Ascending aorta (tissue), 2 donors: ENCODE measurements around the gene ARID1A. TPM values are rescaled to one million over a fixed set of nuclear protein-coding genes. Genes with fewer than 3 reads are reported as not detected.
"Not testable (repeated sequence)": the region's sequence is repeated elsewhere in the genome, so short reads cannot be mapped to it uniquely, and the experiment has no call there.

Source experiments
- DNase-seq, 2 donors: peaks; one replicate each; pipeline ENCODE4 v3.0.0-alpha.2; 2019; ENCODE audit warnings: low spot score in 2 of 2
- H3K27ac ChIP-seq, 2 donors: fragments of 200-600 bp; sonication (generic); one replicate each; pipeline ENCODE4 v1.5.1; 2016 to 2017; ENCODE audit warnings: mild to moderate bottlenecking in 1 of 2
- H3K27me3 ChIP-seq: fragments of 200-600 bp; sonication (generic); one replicate; pipeline ENCODE4 v1.5.1; 2017
- H3K36me3 ChIP-seq, 2 donors: fragments of 200-600 bp; sonication (generic); one replicate each; pipeline ENCODE4 v1.5.1; 2016
- H3K4me1 ChIP-seq, 2 donors: fragments of 200-600 bp; sonication (generic); one replicate each; pipeline ENCODE4 v1.5.1; 2016 to 2017; ENCODE audit warnings: mild to moderate bottlenecking in 1 of 2
- H3K4me3 ChIP-seq, 2 donors: fragments of 200-600 bp; sonication (generic); one replicate each; pipeline ENCODE4 v1.5.1; 2016 to 2017; ENCODE audit warnings: mild to moderate bottlenecking in 1 of 2
- H3K9me3 ChIP-seq, 2 donors: fragments of 200-600 bp; sonication (generic); one replicate each; pipeline ENCODE4 v1.5.1; 2016
- intact Hi-C: fragments of 100-400 bp; cut with DNase I; formaldehyde crosslinking; loops from one replicate; pipeline ENCODE4 v1.15.1; 2023
- total RNA-seq: library from RNA; depleted of rRNA; stranded (reverse); fragments of >200 nt; gene quantifications from one replicate; pipeline ENCODE4 v1.1.0, GENCODE V29; 2016
- TF ChIP-seq, protein P1 (sequence below), 3 experiments: fragments of 200-600 bp in 2 of 3; fragments of 450-650 bp in 1 of 3; sonication (generic) in 2 of 3; IDR thresholded peaks; one replicate each; pipeline ENCODE4 v1.5.1; 2016 to 2019; ENCODE audit warnings: antibody characterized with exemption in 3 of 3, mild to moderate bottlenecking in 1 of 3, moderate library complexity in 1 of 3

The ARID1A gene
- total RNA-seq: 104 TPM

DNA sequence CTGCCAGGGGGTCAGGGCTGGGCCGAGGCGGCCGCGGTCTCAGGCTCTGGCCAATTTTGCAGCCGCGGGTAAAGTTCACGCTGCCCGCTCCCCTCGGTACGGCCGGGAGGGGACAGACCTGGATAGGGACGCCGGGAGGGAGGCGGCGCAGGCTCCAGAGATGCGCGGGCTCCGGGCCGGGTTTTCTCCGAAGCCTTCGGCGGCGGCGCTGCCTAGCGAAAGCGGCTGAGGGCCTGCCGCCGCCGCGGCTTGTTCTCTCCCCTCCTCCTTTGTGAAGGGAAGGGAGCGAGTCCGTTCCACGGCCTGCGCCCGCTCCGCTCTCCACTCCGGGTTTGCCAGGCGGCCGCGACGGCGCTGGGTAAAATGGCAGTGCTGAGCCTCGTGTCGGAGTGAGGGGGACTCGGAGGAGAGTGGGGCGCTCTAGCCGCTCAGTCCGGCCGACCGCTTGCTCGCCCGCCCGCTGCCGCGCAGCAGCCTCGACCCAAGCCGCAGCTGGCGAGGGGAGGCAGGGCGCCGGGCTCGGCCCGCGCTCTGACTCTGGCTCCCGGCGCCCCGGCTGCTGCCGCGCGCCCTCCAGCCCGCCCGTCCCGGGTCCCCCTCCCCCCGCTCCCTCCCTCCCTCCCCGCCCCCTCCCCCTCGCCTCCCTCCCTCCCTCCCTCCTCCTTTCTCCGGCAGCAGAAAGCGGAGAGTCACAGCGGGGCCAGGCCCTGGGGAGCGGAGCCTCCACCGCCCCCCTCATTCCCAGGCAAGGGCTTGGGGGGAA lies at the start of gene ARID1A:
TSS of gene ARID1A (plus strand) at position 660 of the 763 bp plus-strand sequence. CDS start 389 bp downstream, outside the sequence.
- DNase-seq: peak; percentile 86 to 98
- H3K4me1 ChIP-seq: peaks cover 9 to 53% of the 10 kb centered on the region in 2 donors
- intact Hi-C loops: loop anchor here (1.0 to 5.0 kb wide), 4 partner anchors 49 to 172 kb away; no protein-coding TSS in a partner anchor

GRCh38 chr1:26664802-26665201 lies 31.0 kb upstream of the ARID1A start:
- H3K36me3 ChIP-seq: no peaks in the 10 kb centered on the region
- H3K27me3 ChIP-seq: no peaks in the 10 kb centered on the region
- TF ChIP-seq, protein P1, sequence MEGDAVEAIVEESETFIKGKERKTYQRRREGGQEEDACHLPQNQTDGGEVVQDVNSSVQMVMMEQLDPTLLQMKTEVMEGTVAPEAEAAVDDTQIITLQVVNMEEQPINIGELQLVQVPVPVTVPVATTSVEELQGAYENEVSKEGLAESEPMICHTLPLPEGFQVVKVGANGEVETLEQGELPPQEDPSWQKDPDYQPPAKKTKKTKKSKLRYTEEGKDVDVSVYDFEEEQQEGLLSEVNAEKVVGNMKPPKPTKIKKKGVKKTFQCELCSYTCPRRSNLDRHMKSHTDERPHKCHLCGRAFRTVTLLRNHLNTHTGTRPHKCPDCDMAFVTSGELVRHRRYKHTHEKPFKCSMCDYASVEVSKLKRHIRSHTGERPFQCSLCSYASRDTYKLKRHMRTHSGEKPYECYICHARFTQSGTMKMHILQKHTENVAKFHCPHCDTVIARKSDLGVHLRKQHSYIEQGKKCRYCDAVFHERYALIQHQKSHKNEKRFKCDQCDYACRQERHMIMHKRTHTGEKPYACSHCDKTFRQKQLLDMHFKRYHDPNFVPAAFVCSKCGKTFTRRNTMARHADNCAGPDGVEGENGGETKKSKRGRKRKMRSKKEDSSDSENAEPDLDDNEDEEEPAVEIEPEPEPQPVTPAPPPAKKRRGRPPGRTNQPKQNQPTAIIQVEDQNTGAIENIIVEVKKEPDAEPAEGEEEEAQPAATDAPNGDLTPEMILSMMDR (IDR thresholded peaks at IDR 0.05): no peak
- intact Hi-C loops: no loop called here
- H3K4me3 ChIP-seq: no peak overlapping the region
- H3K4me1 ChIP-seq: no peaks in the 10 kb centered on the region
- no peaks in the 10 kb centered on the region for H3K9me3 ChIP-seq
- no peak overlapping the region for H3K27ac ChIP-seq
- DNase-seq: no peak

More for the DNA sequence above, at the start of gene ARID1A:
- Histone ChIP-seq H3K36me3 (no peaks in the 10 kb centered on the region), H3K9me3 (peaks cover 0 to 4% of the 10 kb centered on the region in 2 donors), H3K4me3 (peak within 1 kb of the TSS; percentile 96 to 98), H3K27me3 (no peaks in the 10 kb centered on the region), H3K27ac (peak within 1 kb of the TSS; percentile 90 to 99)
- TF ChIP-seq, protein P1 (IDR thresholded peaks at IDR 0.05): peak in 2 of 3 experiments; percentile 15 to 47

GRCh38 chr1:26666855-26667254 lies 29.0 kb upstream of the ARID1A start:
- Histone ChIP-seq H3K27ac (no peak overlapping the region), H3K4me3 (no peak overlapping the region), H3K36me3 (no peaks in the 10 kb centered on the region), H3K27me3 (no peaks in the 10 kb centered on the region), H3K9me3 (no peaks in the 10 kb centered on the region), H3K4me1 (no peaks in the 10 kb centered on the region)
- TF ChIP-seq, protein P1 (IDR thresholded peaks at IDR 0.05): no peak
- intact Hi-C loops: no loop called here
- no peak for DNase-seq

- H3K9me3 ChIP-seq, H3K36me3 ChIP-seq, intact Hi-C loops, H3K27ac ChIP-seq, DNase-seq, H3K4me3 ChIP-seq, H3K4me1 ChIP-seq, H3K27me3 ChIP-seq: not testable (repeated sequence)
These were observed 27.6 kb upstream of the ARID1A start for GRCh38 chr1:26668106-26668786.

GRCh38 chr1:26677306-26678115 lies 18.3 kb upstream of the ARID1A start:
- Histone ChIP-seq H3K27me3 (no peaks in the 10 kb centered on the region), H3K9me3 (no peaks in the 10 kb centered on the region), H3K27ac (peak overlapping the region; percentile 40 to 42), H3K36me3 (no peaks in the 10 kb centered on the region), H3K4me3 (peak overlapping the region; percentile 25 to 47), H3K4me1 (peaks cover 0 to 2% of the 10 kb centered on the region in 2 donors)
- peak; percentile 36 to 90 for DNase-seq
- intact Hi-C loops: loop anchor here (1.0 to 2.0 kb wide), 3 partner anchors 15 to 111 kb away; no protein-coding TSS in a partner anchor
- TF ChIP-seq, protein P1 (IDR thresholded peaks at IDR 0.05): peak; percentile 60 to 81 (median 71)
